H1 (cell line): ENCODE data around the gene MCHR1.

Experiments used
- BCL11A ChIP-seq, 2 experiments: IDR thresholded peaks; one replicate each; pipeline ENCODE4 v1.6.1; 2011; ENCODE audit warnings: low read depth in 2 of 2, low read length in 2 of 2, mild to moderate bottlenecking in 2 of 2
- CTCF ChIP-seq, 3 experiments: IDR thresholded peaks; 1 replicate in 2 of 3; 2 replicates in 1 of 3; pipeline versions ENCODE4 v1.5.1 to v1.6.1; 2011; ENCODE audit warnings: low read length in 3 of 3, mild to moderate bottlenecking in 3 of 3, inconsistent platforms in 2 of 3, low read depth in 1 of 3, moderate library complexity in 1 of 3; ENCODE audit not compliant: insufficient read depth in 1 of 3; ENCODE audit errors: control extremely low read depth in 1 of 3
- GTF2F1 ChIP-seq: IDR thresholded peaks from 2 replicates; pipeline ENCODE4 v1.6.1; 2012; ENCODE audit warnings: low read depth, low read length, improper control_type of control experiment, borderline replicate concordance
- MAX ChIP-seq: IDR thresholded peaks from 2 replicates; pipeline ENCODE4 v1.6.1; 2012; ENCODE audit warnings: inconsistent platforms
- POLR2AphosphoS5 ChIP-seq: IDR thresholded peaks from 2 replicates; pipeline ENCODE4 v1.6.1; 2011; ENCODE audit warnings: low read depth, low read length
- RAD21 ChIP-seq, 2 experiments: IDR thresholded peaks in 1 of 2; conservative IDR thresholded peaks in 1 of 2; 2 replicates each; pipeline ENCODE4 v1.6.1; 2011; ENCODE audit warnings: low read depth in 2 of 2, low read length in 2 of 2, improper control_type of control experiment in 1 of 2, inconsistent platforms in 1 of 2, mild to moderate bottlenecking in 1 of 2, moderate library complexity in 1 of 2
- SP1 ChIP-seq: IDR thresholded peaks from 2 replicates; pipeline ENCODE4 v1.6.1; 2011; ENCODE audit warnings: low read depth, low read length
- TAF1 ChIP-seq: IDR thresholded peaks from 2 replicates; pipeline ENCODE4 v1.6.1; 2011; ENCODE audit warnings: mild to moderate bottlenecking, low read depth, low read length
- USF2 ChIP-seq: IDR thresholded peaks from 2 replicates; pipeline ENCODE4 v1.6.1; 2011; ENCODE audit warnings: low read length, improper control_type of control experiment
- YY1 ChIP-seq: IDR thresholded peaks from 2 replicates; pipeline ENCODE4 v1.6.1; 2011; ENCODE audit warnings: low read depth, mild to moderate bottlenecking, low read length

- TF ChIP-seq CTCF (IDR thresholded peaks at IDR 0.05; ENCODE audit: control extremely low read depth in 1 of 3, insufficient read depth in 1 of 3, low read depth in 1 of 3, low read length in 3 of 3) (no peak), YY1 (no peak), RAD21 (IDR thresholded peaks at IDR 0.05 in 1 of 2, conservative IDR thresholded peaks at IDR 0.05 in 1 of 2; ENCODE audit: low read depth in 2 of 2, low read length in 2 of 2) (no peak), POLR2AphosphoS5 (no peak), USF2 (no peak), GTF2F1 (no peak), SP1 (no peak), BCL11A (IDR thresholded peaks at IDR 0.05; ENCODE audit: low read depth in 2 of 2, low read length in 2 of 2) (no peak), TAF1 (no peak), MAX (no peak)
Observed at GRCh38 chr22:40651057-40651456, 28.2 kb upstream of the MCHR1 start.
